Activated T-helper 1 cell treated with anti-CD3 and anti-CD28 coated beads, Interleukin-2, amount 50 U/mL, for 16 hours (primary cell): ENCODE results near the gene RNF144B.

Experiments
- DNase-seq, 2 donors: peaks; one replicate each; pipeline ENCODE4 v3.0.0-alpha.2; 2020; ENCODE audit warnings: low read depth in 1 of 2, low spot score in 1 of 2

RNF144B gene

DNA sequence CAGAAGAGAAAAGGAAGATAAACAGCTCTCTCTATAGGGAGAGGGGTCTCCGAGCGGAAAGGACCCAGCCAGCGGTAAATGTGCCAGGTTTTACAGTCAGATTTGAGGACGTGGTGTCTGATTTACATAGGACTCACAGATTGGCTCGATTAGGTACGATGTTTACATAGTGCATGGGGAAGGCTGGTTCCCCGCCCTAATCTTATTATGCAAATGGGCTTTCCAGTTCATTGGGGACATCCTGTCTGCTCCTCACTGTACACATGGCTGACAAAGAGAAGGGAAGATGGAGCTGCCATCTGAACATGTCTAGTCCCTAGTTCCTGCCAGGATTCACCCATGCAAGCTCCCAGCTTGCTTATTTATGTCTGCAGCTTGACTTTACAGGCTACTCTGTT is 119.9 kb downstream of the RNF144B start:
- DNase-seq, result no peak

DNA sequence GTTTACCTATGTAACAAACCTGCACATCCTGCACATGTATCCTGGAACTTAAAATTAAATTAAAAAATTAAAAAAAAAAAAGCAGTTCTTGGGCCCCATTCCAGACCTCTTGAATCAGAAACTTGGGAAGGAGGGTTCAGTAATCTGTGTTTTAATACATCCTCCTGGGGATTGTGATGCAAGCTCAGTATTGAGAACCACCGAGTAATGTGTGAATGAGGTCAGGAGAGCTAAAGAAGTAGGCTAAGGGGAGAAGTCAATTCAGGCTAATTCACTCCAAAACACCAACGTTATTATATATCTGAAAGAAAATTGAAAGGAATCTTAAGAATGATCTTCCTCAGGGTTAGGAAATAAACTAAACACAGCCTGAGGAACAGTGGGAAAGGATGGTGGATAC is 120.4 kb downstream of the RNF144B start:
- no peak for DNase-seq

DNA sequence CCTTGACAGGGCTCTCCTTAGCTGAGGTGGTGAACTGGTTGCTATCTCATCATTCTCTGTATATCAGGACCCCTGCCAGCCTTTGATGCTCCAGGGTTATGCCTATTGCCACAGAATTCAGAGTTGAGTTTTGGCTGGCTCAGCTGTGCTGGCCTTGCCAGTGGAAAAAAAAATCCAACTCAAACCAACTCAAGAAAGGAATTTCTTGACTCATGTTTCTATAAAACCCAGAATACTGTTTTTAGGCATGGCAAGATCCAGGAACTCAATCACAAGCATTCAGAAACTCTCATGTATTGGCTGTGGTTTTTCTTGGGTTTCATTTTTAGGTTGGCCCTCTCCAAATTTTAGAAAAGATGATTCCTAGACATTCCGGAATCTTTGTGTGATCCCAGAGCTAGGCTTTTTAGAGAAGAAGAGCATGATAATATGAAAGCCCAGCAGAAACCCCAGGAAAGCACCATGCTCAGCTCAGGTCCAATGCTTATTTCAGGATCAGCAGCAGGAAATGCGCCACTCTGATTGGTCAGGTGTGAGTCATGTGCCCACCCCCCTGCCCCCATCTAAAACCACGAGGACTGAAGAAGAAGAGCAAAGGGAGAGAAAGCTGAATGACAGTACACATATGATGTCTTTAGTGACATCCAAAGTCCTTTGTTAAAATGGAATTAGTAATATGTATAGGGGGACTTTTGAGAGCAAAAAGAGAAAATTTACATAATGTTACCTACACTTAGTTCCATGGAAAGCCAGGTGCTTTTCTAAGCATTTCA is 122.9 kb downstream of the RNF144B start:
- no peak for DNase-seq

DNA sequence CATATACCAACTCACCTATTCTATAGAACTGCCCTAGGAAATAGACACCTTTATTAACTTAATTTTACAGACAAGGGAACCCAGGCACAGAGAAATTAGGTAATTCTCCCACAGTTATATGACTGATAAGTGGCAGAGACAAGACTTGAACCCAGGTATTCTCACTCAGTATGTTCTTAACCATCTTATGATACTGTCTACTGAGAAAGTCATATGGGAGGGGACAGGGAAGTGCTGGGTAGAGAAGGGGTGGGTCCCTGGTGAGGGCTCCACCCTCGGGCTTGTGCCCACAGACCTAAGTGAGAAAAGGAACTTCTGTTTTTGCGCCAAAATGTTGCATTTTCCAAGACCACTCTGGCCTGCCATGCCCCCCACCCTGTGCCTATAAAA is 123.5 kb downstream of the RNF144B start:
- no peak for DNase-seq

DNA sequence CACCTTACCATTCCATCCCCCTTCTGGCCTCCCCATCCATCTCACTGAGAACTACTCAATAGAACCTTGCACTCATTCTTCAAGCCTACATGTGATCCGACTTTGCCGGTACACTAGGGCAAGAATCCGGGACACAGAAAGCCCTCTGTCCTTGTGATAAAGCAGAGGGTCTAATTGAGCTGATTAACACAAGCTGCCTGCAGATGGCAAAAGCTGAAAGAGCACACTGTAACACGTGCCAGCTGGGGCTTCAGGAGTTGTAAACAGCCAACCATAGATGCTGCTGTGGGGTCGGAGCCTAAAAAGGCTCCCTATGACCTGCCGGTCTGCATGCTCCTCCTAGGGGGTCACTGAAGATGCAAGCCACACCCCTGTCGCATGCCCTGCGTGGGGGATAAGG is 124.1 kb downstream of the RNF144B start:
- DNase-seq, result no peak

DNA sequence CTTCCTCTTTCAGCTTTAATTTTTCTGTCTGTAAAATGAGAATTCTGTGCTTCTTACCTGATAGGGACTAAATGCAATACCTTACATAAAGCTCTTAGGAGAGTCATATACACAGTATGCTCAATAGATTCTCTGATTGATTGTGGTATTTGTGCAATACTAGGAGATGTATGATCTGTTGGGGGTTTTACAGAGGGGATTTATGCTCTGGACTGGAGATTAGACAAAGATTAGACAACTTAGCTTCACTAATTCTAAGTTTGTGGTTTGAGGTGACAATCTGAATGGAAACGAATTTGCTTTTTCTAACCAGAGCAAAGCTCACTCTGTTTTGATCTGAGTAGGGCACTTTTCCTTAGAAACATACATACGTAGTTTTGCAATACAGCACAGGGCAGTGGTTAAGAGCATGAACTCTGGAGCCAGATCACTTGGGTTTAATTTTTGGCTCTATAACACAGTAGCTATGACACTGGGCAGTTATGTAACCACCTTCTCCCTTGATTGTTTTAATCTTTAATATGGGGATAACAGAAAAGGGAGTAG is 126.2 kb downstream of the RNF144B start:
- no peak for DNase-seq

DNA sequence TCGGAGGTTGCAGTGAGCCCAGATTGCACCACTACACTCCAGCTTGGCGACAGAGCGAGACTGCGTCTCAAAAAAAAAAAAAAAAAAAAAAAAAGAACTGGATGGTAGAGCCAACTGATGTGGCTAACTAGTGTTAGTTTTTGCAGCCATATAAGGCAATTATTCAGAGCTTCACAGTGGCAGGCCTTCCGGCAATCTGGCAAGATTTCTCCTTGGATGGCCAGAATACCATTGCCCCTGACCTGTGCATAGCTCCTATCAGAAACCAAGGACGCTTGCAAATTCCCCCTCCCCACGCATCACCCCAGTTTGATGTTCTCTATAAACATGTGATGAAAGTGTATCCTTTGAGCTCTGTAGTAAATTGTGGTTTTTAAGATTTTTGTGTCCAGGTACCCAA is 127.0 kb downstream of the RNF144B start:
- DNase-seq, result no peak

DNA sequence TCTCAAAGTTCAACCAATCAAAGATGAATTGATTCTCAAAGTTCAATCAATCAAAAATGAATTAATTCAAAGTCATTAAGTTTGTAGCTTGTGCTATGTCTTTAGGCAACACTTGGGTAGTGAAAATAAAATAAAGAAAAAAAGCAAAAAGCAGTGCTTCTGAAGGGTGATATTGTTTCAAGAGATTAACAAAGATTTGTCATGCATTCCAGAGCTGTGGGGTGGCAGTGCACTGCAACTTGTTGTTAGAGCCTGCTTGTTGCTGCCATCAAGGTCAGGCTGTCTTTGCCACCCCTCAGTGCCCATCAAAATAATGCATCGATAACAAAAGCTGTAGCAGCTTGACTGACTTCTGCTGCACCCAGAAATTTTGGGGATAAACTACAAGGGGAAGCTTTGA is 128.6 kb downstream of the RNF144B start:
- DNase-seq, result no peak
